Left ventricle myocardium superior (tissue), 1 donor: ENCODE measurements around the gene FAM131C. TPM values are rescaled to one million over a fixed set of nuclear protein-coding genes. Genes with fewer than 3 reads are reported as not detected.
"Not testable (repeated sequence)": the region's sequence is repeated elsewhere in the genome, so short reads cannot be mapped to it uniquely, and the experiment has no call there.

Source experiments
- ATAC-seq: fragments of 200-7000 bp; cut with Tn5 transposase; one replicate; pipeline ENCODE4 v1.9.1; 2020; ENCODE audit warnings: mild to moderate bottlenecking, moderate library complexity
- DNase-seq: peaks from one replicate; pipeline ENCODE4 v3.0.0-alpha.2; 2020
- intact Hi-C: fragments of 100-400 bp; cut with micrococcal nuclease; formaldehyde crosslinking; loops from one replicate; pipeline ENCODE4 v1.11.0; 2022
- total RNA-seq: library from RNA; stranded (reverse); fragmentation: NEBNext Ultra II Directional; extraction: Animal tissue kit (Norgen Biotek cat#: 25700); gene quantifications from one replicate; pipeline ENCODE4 v1.2.1, GENCODE V29; 2021
- donor health status: DM: no; HTN: yes; CAD: no; lungs with severe emphysema.

FAM131C gene
- total RNA-seq, 1 donor from 2014 or later = 3.7 TPM

GRCh38 chr1:16026723-16027484 lies 46.5 kb downstream of the FAM131C start:
- ATAC-seq = peak; percentile 28
- intact Hi-C loops = no loop called here
- DNase-seq = no peak

GRCh38 chr1:16026302-16026701 lies 47.1 kb downstream of the FAM131C start:
- DNase-seq, ATAC-seq, intact Hi-C loops: not testable (repeated sequence)

GRCh38 chr1:16023050-16023653 lies 50.3 kb downstream of the FAM131C start:
- no peak for ATAC-seq
- intact Hi-C loops = no loop called here
- DNase-seq = no peak

GRCh38 chr1:16022393-16022792 lies 51.1 kb downstream of the FAM131C start:
- ATAC-seq (no peak), DNase-seq (no peak)
- intact Hi-C loops = no loop called here

GRCh38 chr1:16021681-16022080 lies 51.8 kb downstream of the FAM131C start, which contains the start of gene CLCNKA:
CLCNKA (plus strand) TSS chr1:16022036; CDS start chr1:16022620, 584 bp downstream.
- intact Hi-C loops = no loop called here
- no peak for DNase-seq
- no peak for ATAC-seq

- peak; percentile 10 for DNase-seq
- intact Hi-C loops, ATAC-seq: not testable (repeated sequence)
These were observed 52.6 kb downstream of the FAM131C start for GRCh38 chr1:16020878-16021277.

- ATAC-seq (peak; percentile 2), DNase-seq (peak; percentile 65)
- intact Hi-C loops = no loop called here
These were observed 53.1 kb downstream of the FAM131C start for GRCh38 chr1:16020325-16020724.

GRCh38 chr1:16019644-16020277 lies 53.7 kb downstream of the FAM131C start:
- ATAC-seq = no peak
- intact Hi-C loops = no loop called here
- peak; percentile 85 for DNase-seq

- intact Hi-C loops = no loop called here
- DNase-seq (peak; percentile 56), ATAC-seq (peak; percentile 41)
These were observed 54.5 kb downstream of the FAM131C start for GRCh38 chr1:16018749-16019643.

GRCh38 chr1:16018308-16018707 lies 55.1 kb downstream of the FAM131C start:
- DNase-seq = no peak
- intact Hi-C loops = no loop called here
- peak; percentile 1 for ATAC-seq

GRCh38 chr1:16017461-16018303 lies 55.8 kb downstream of the FAM131C start, which contains the start of gene HSPB7:
HSPB7 (minus strand) TSS chr1:16018043; CDS start chr1:16017963, 80 bp downstream.
- peak; percentile 95 for DNase-seq
- intact Hi-C loops = no loop called here
- ATAC-seq = peak; percentile 53

GRCh38 chr1:16017076-16017460 lies 56.4 kb downstream of the FAM131C start:
- DNase-seq (no peak), ATAC-seq (no peak)
- intact Hi-C loops = no loop called here

GRCh38 chr1:16015960-16016901 lies 57.2 kb downstream of the FAM131C start:
- intact Hi-C loops = no loop called here
- ATAC-seq (peak; percentile 1), DNase-seq (peak; percentile 80)

- ATAC-seq = no peak
- intact Hi-C loops = no loop called here
- DNase-seq = peak; percentile 62
These were observed 58.0 kb downstream of the FAM131C start for GRCh38 chr1:16015491-16015890.

- ATAC-seq (peak; percentile 0), DNase-seq (peak; percentile 77)
- intact Hi-C loops = no loop called here
These were observed 58.7 kb downstream of the FAM131C start for GRCh38 chr1:16014509-16015482.

- ATAC-seq (peak; percentile 0), DNase-seq (no peak)
- intact Hi-C loops = no loop called here
These were observed 59.6 kb downstream of the FAM131C start for GRCh38 chr1:16013908-16014258.
